DOHH2 (cell line): ENCODE data around the gene PRXL2A.

Experiments
- EZH2phosphoT487 ChIP-seq: fragments of 200-600 bp; sonication (generic); IDR thresholded peaks from 2 replicates; pipeline ENCODE4 v1.6.1; 2017; ENCODE audit warnings: borderline replicate concordance, mild to moderate bottlenecking, antibody characterized with exemption, low read length, moderate library complexity, mixed read lengths
- TF ChIP-seq, protein P1 (sequence below): fragments of 200-600 bp; sonication (generic); IDR thresholded peaks from one replicate; pipeline ENCODE4 v1.5.1; 2014; ENCODE audit warnings: antibody characterized with exemption, mild to moderate bottlenecking, low read depth, low read length; ENCODE audit not compliant: poor library complexity, severe bottlenecking

DNA sequence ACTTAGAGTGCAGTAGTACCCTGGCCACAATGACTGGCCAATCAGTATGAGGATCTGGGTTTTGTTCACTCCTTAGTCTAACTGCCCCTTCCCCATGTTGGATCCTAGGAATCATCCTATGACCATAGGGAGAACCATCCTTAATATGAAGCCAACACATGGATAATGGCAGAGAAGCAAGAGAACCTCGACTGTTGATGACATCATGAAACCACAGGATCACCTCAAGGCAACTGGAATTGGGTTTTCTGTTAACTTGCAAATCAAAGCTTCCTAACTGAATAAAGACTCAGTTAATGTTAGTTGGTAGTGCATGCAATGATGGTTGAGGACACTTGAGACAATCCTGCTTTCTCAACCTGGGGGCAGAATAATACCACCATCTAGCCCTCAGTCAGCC is 3.3 kb upstream of the PRXL2A start:
- TF ChIP-seq, protein P1, sequence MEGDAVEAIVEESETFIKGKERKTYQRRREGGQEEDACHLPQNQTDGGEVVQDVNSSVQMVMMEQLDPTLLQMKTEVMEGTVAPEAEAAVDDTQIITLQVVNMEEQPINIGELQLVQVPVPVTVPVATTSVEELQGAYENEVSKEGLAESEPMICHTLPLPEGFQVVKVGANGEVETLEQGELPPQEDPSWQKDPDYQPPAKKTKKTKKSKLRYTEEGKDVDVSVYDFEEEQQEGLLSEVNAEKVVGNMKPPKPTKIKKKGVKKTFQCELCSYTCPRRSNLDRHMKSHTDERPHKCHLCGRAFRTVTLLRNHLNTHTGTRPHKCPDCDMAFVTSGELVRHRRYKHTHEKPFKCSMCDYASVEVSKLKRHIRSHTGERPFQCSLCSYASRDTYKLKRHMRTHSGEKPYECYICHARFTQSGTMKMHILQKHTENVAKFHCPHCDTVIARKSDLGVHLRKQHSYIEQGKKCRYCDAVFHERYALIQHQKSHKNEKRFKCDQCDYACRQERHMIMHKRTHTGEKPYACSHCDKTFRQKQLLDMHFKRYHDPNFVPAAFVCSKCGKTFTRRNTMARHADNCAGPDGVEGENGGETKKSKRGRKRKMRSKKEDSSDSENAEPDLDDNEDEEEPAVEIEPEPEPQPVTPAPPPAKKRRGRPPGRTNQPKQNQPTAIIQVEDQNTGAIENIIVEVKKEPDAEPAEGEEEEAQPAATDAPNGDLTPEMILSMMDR = no peak
- no peak for TF ChIP-seq EZH2phosphoT487
